Lung (tissue), 12 donors: ENCODE measurements around the gene EYA3. TPM values are rescaled to one million over a fixed set of nuclear protein-coding genes. Genes with fewer than 3 reads are reported as not detected.

Experiments used
- ATAC-seq: fragments of 200-7000 bp; cut with Tn5 transposase; one replicate; pipeline ENCODE4 v1.9.1; 2020; ENCODE audit warnings: moderate number of reproducible peaks; ENCODE audit not compliant: insufficient read depth, low FRiP score
- DNase-seq, 3 donors: peaks; one replicate each; pipeline ENCODE4 v3.0.0-alpha.2; 2013 to 2017
- H3K27ac ChIP-seq, 2 donors: one replicate each; pipeline ENCODE4 v1.5.1; 2013; ENCODE audit warnings: mild to moderate bottlenecking in 2 of 2, moderate library complexity in 2 of 2, control low read depth in 1 of 2, inconsistent platforms in 1 of 2, low read depth in 1 of 2, low read length in 1 of 2
- H3K27me3 ChIP-seq, 3 donors: one replicate each; pipeline ENCODE4 v1.5.1; 2013; ENCODE audit warnings: low read length in 2 of 3; ENCODE audit not compliant: control insufficient read depth in 3 of 3, insufficient read depth in 3 of 3
- H3K36me3 ChIP-seq, 4 donors: one replicate each; pipeline ENCODE4 v1.5.1; 2013; ENCODE audit warnings: low read length in 4 of 4, mild to moderate bottlenecking in 1 of 4, moderate library complexity in 1 of 4; ENCODE audit not compliant: control insufficient read depth in 4 of 4, insufficient read depth in 4 of 4
- H3K4me1 ChIP-seq, 5 donors: one replicate each; pipeline ENCODE4 v1.5.1; 2013; ENCODE audit warnings: low read length in 5 of 5, mild to moderate bottlenecking in 2 of 5, moderate library complexity in 1 of 5; ENCODE audit not compliant: control insufficient read depth in 5 of 5, insufficient read depth in 5 of 5
- H3K4me3 ChIP-seq: one replicate; pipeline ENCODE4 v1.5.1; 2013; ENCODE audit warnings: mild to moderate bottlenecking, control low read depth, moderate library complexity
- H3K9ac ChIP-seq, 2 donors: one replicate each; pipeline ENCODE4 v1.5.1; 2013; ENCODE audit warnings: low read length in 2 of 2, control low read depth in 1 of 2; ENCODE audit not compliant: insufficient read depth in 1 of 2
- H3K9me3 ChIP-seq, 4 donors: one replicate each; pipeline ENCODE4 v1.5.1; 2013; ENCODE audit warnings: low read length in 3 of 4, mild to moderate bottlenecking in 1 of 4, moderate library complexity in 1 of 4; ENCODE audit not compliant: control insufficient read depth in 4 of 4, insufficient read depth in 3 of 4
- CTCF ChIP-seq: IDR thresholded peaks from 2 replicates; pipeline ENCODE4 v1.5.1; 2012; ENCODE audit warnings: mild to moderate bottlenecking; ENCODE audit errors: control extremely low read depth, extremely low read depth
- WGBS, 2 donors: extraction: QIAGEN DNeasy Blood & Tissue Kit; methylation state at CpG; one replicate each; pipeline ENCODE4 v1.1.7; 2013; 5-methylcytosine and 5-hydroxymethylcytosine counted together
- polyA plus RNA-seq, 2 donors: library from polyadenylated mRNA; stranded (reverse); fragments of 200-250 nt; gene quantifications; one replicate each; pipeline ENCODE4 v1.2.1, GENCODE V29; 2013
- total RNA-seq, 2 donors: library from RNA; depleted of rRNA in 1 of 2; stranded (reverse); fragments of >200 nt in 1 of 2; gene quantifications; one replicate each; pipeline ENCODE4 v1.2.1, GENCODE V29; 2014 to 2021
- donor health status: control.
- donor health status: control.
- donor health status: Bipolar disorder and iron deficiency.
- donor health status: healthy.
- donor health status: DM: yes; HTN: yes; CAD: no.

Gene EYA3
- total and polyA plus RNA-seq, 4 donors = 6.3 to 21.8 (median 13.4) TPM

DNA sequence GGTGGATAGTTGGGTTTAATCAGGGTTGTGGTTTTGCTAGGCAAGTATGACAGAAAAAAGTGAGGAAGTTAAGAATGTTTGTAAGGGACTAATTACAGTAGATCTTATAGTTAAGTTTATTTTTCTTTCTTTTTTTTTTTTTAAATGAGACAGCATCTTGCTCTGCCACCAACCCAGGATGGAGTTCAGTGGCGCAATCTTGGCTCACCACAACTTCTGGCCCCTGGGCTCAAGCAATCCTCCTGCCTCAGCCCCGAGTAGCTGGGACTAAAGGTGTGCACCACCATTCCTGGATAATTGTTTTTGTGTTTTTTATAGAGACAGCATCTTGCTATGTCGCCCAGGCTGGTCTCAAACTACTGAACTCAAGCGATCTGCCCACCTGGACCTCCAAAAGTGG, 41.7 kb downstream of the EYA3 start:
- H3K4me1 ChIP-seq = no peaks in the 10 kb centered on the region

GRCh38 chr1:28045777-28046176, 42.6 kb downstream of the EYA3 start:
- DNase-seq = no peak
- 84 to 86% methylated on average over 1 of the region's 1 CpG for WGBS, 2 donors
- peaks cover 0 to 7% (median 3%) of the 10 kb centered on the region in 4 donors for H3K36me3 ChIP-seq
- H3K9me3 ChIP-seq = no peaks in the 10 kb centered on the region
- ATAC-seq = no peak
- H3K27ac ChIP-seq = no peak overlapping the region
- no peak overlapping the region for H3K9ac ChIP-seq
- H3K4me1 ChIP-seq = no peaks in the 10 kb centered on the region
- no peak for TF ChIP-seq CTCF
- H3K4me3 ChIP-seq = no peak overlapping the region
- no peaks in the 10 kb centered on the region for H3K27me3 ChIP-seq

More for the DNA sequence above, 41.7 kb downstream of the EYA3 start:
- no peak overlapping the region for H3K4me3 ChIP-seq
- peaks cover 0 to 7% (median 2%) of the 10 kb centered on the region in 4 donors for H3K36me3 ChIP-seq
- H3K9me3 ChIP-seq = no peaks in the 10 kb centered on the region
- no peak overlapping the region for H3K9ac ChIP-seq
- no peak for ATAC-seq
- DNase-seq = no peak
- no peak for TF ChIP-seq CTCF
- WGBS, 2 donors = 71 to 91% methylated on average over 4 of the region's 4 CpGs
- H3K27me3 ChIP-seq = no peaks in the 10 kb centered on the region
- no peak overlapping the region for H3K27ac ChIP-seq

DNA sequence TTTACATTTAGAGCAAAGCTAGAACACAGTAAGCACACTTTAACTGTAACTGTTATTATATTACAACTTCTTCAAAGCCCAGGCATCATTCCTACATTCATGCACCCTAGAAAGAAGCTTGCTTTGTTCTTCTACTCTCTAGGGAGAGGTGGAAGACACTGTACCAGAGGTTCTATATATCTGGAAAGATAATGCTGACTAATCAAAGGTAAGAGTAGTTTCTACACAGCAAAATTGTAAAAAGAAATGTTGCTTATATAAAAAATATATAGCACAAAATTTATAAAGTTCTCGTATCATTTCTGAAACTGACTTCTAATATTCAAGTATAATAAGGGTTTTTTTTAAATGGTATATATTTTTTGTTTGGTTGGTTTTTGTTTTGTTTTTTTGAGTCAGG, 44.0 kb downstream of the EYA3 start:
- Histone ChIP-seq H3K9me3 (no peaks in the 10 kb centered on the region), H3K4me3 (no peak overlapping the region), H3K9ac (no peak overlapping the region), H3K27me3 (no peaks in the 10 kb centered on the region), H3K36me3 (peaks cover 0 to 14% (median 5%) of the 10 kb centered on the region in 4 donors), H3K4me1 (no peaks in the 10 kb centered on the region), H3K27ac (no peak overlapping the region)
- DNase-seq (no peak), ATAC-seq (no peak)
- TF ChIP-seq CTCF = no peak
- WGBS, 2 donors = 100% methylated on average over 1 of the region's 1 CpG

DNA sequence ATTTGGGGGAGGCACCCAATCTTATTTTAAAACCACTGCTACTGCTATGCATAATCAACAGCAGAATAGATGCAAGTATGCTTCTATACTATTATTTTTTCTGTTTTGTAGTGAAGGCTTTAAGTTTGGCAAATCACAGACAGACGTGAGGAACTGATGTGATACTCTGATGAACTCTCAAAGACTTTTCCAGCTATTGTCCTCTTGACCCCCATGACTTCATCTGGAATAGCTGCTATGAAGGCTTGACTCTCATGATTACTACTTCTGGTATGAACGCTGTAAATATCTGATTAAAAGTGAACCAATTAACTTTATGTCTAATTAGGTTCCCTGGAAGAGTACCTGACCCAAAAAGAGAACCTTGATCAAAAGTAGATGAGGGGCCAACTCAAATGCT, 49.1 kb downstream of the EYA3 start:
- TF ChIP-seq CTCF = no peak
- H3K9ac ChIP-seq = no peak overlapping the region
- no peak overlapping the region for H3K27ac ChIP-seq
- H3K9me3 ChIP-seq = no peaks in the 10 kb centered on the region
- 76 to 82% methylated on average over 2 of the region's 2 CpGs for WGBS, 2 donors
- no peak overlapping the region for H3K4me3 ChIP-seq
- ATAC-seq (no peak), DNase-seq (no peak)
- no peaks in the 10 kb centered on the region for H3K4me1 ChIP-seq
- no peaks in the 10 kb centered on the region for H3K27me3 ChIP-seq
- H3K36me3 ChIP-seq = peaks cover 0 to 10% (median 8%) of the 10 kb centered on the region in 4 donors
